HEK293 (cell line): ENCODE measurements around the gene ADAMTSL2.

Experiments
- MEIS1 ChIP-seq: sonication (generic); formaldehyde crosslinking; IDR thresholded peaks from 2 replicates; pipeline ENCODE4 v1.8.1; 2022; ENCODE audit warnings: missing genetic modification reagents, mild to moderate bottlenecking, borderline replicate concordance
- MZF1 ChIP-seq: fragments of 450-650 bp; formaldehyde crosslinking; IDR thresholded peaks from 2 replicates; pipeline ENCODE4 v1.5.1; 2017; ENCODE audit warnings: missing biosample characterization, missing genetic modification characterization, borderline replicate concordance
- REST ChIP-seq: fragments of 450-650 bp; formaldehyde crosslinking; IDR thresholded peaks from 2 replicates; pipeline ENCODE4 v1.5.1; 2016; ENCODE audit warnings: missing biosample characterization, missing genetic modification characterization
- ZBTB1 ChIP-seq: fragments of 450-650 bp; formaldehyde crosslinking; IDR thresholded peaks from 2 replicates; pipeline ENCODE4 v1.5.1; 2016; ENCODE audit warnings: missing biosample characterization, missing genetic modification characterization
- ZFP69B ChIP-seq: fragments of 450-650 bp; formaldehyde crosslinking; IDR thresholded peaks from 2 replicates; pipeline ENCODE4 v1.5.1; 2016; ENCODE audit warnings: missing biosample characterization, missing genetic modification characterization
- ZNF311 ChIP-seq: fragments of 450-650 bp; formaldehyde crosslinking; IDR thresholded peaks from 2 replicates; pipeline ENCODE4 v1.5.1; 2017; ENCODE audit warnings: missing biosample characterization, missing genetic modification characterization, borderline replicate concordance
- ZNF350 ChIP-seq: fragments of 450-650 bp; formaldehyde crosslinking; IDR thresholded peaks from 2 replicates; pipeline ENCODE4 v1.5.0; 2017; ENCODE audit warnings: missing biosample characterization, mild to moderate bottlenecking, missing genetic modification characterization
- ZNF433 ChIP-seq: fragments of 450-650 bp; formaldehyde crosslinking; IDR thresholded peaks from 2 replicates; pipeline ENCODE4 v1.5.1; 2016; ENCODE audit warnings: missing biosample characterization, missing genetic modification characterization, low read depth
- ZNF747 ChIP-seq: fragments of 450-650 bp; formaldehyde crosslinking; IDR thresholded peaks from 2 replicates; pipeline ENCODE4 v1.5.1; 2016; ENCODE audit warnings: missing biosample characterization, missing genetic modification characterization
- ZNF768 ChIP-seq: fragments of 450-650 bp; formaldehyde crosslinking; IDR thresholded peaks from 2 replicates; pipeline ENCODE4 v1.5.1; 2018; ENCODE audit warnings: missing biosample characterization, mild to moderate bottlenecking, missing genetic modification characterization
- TF ChIP-seq, protein P1 (sequence below): fragments of 450-650 bp; formaldehyde crosslinking; IDR thresholded peaks from 2 replicates; pipeline ENCODE4 v1.5.1; 2016; ENCODE audit warnings: missing biosample characterization, missing genetic modification characterization
- TF ChIP-seq, protein P2 (sequence below): fragments of 450-650 bp; IDR thresholded peaks from 2 replicates; pipeline ENCODE4 v1.5.1; 2018; ENCODE audit warnings: missing biosample characterization, missing genetic modification characterization

- TF ChIP-seq, protein P1, sequence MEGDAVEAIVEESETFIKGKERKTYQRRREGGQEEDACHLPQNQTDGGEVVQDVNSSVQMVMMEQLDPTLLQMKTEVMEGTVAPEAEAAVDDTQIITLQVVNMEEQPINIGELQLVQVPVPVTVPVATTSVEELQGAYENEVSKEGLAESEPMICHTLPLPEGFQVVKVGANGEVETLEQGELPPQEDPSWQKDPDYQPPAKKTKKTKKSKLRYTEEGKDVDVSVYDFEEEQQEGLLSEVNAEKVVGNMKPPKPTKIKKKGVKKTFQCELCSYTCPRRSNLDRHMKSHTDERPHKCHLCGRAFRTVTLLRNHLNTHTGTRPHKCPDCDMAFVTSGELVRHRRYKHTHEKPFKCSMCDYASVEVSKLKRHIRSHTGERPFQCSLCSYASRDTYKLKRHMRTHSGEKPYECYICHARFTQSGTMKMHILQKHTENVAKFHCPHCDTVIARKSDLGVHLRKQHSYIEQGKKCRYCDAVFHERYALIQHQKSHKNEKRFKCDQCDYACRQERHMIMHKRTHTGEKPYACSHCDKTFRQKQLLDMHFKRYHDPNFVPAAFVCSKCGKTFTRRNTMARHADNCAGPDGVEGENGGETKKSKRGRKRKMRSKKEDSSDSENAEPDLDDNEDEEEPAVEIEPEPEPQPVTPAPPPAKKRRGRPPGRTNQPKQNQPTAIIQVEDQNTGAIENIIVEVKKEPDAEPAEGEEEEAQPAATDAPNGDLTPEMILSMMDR (tag by site-specific recombination), result no peak
- no peak for TF ChIP-seq ZFP69B (tag by site-specific recombination)
- no peak for TF ChIP-seq MZF1 (tag by site-specific recombination)
- no peak for TF ChIP-seq MEIS1 (CRISPR knock-in tag)
- TF ChIP-seq, protein P2, sequence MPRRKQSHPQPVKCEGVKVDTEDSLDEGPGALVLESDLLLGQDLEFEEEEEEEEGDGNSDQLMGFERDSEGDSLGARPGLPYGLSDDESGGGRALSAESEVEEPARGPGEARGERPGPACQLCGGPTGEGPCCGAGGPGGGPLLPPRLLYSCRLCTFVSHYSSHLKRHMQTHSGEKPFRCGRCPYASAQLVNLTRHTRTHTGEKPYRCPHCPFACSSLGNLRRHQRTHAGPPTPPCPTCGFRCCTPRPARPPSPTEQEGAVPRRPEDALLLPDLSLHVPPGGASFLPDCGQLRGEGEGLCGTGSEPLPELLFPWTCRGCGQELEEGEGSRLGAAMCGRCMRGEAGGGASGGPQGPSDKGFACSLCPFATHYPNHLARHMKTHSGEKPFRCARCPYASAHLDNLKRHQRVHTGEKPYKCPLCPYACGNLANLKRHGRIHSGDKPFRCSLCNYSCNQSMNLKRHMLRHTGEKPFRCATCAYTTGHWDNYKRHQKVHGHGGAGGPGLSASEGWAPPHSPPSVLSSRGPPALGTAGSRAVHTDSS (tag by site-specific recombination), result no peak
- TF ChIP-seq ZBTB1 (tag by site-specific recombination), result no peak
- no peak for TF ChIP-seq ZNF311 (tag by site-specific recombination)
- TF ChIP-seq ZNF433 (tag by site-specific recombination), result no peak
- no peak for TF ChIP-seq ZNF747 (tag by site-specific recombination)
- TF ChIP-seq REST, result no peak
- no peak for TF ChIP-seq ZNF350 (tag by site-specific recombination)
- TF ChIP-seq ZNF768, result no peak
Observed at GRCh38 chr9:133605446-133605845, 70.9 kb downstream of the ADAMTSL2 start.
